Endothelial cell of umbilical vein (primary cell): ENCODE results near the gene BAG3. TPM values are rescaled to one million over a fixed set of nuclear protein-coding genes. Genes with fewer than 3 reads are reported as not detected.
"Not testable (repeated sequence)": the region's sequence is repeated elsewhere in the genome, so short reads cannot be mapped to it uniquely, and the experiment has no call there.

Experiments used
- BruUV-seq: library from RNA; stranded (reverse); fragments of 400-500 nt; replicated peaks from 2 replicates; lab custom pipeline; 2021; lab: Mats Ljungman, UMichigan
- CTCF ChIA-PET: fragments of 300-600, 350-600 bp; sonication (Branson Sonifier 250); formaldehyde crosslinking; loops from one replicate; lab custom pipeline; 2021; ENCODE audit warnings: antibody characterized with exemption, inconsistent platforms; lab: Charles Lee
- POLR2A ChIA-PET: fragments of 300-600, 350-600 bp; sonication (Branson Sonifier 250); formaldehyde crosslinking; loops from one replicate; lab custom pipeline; 2021; ENCODE audit warnings: antibody characterized with exemption, inconsistent platforms; lab: Charles Lee
- DNase-seq: peaks from one replicate; pipeline ENCODE4 v3.0.0-alpha.2; 2011; ENCODE audit warnings: low read depth, low spot score
- FAIRE-seq: peaks from 2 replicates; lab custom pipeline; 2011; peaks lifted over from hg19 to GRCh38; lab: Jason Lieb, UNC
- H2AFZ ChIP-seq: 2 replicates; pipeline ENCODE4 v1.6.0; 2012; ENCODE audit warnings: low read depth, low read length, control low read depth, inconsistent platforms
- H3K27ac ChIP-seq: 2 replicates; pipeline ENCODE4 v1.5.1; 2011; ENCODE audit warnings: low read depth, mild to moderate bottlenecking, control low read depth, low read length, moderate library complexity; ENCODE audit not compliant: insufficient read depth
- H3K27me3 ChIP-seq, 2 experiments: 2 replicates each; pipeline versions ENCODE4 v1.6.0 to v1.6.1; 2011; ENCODE audit warnings: low read length in 2 of 2, mixed read lengths in 1 of 2; ENCODE audit not compliant: control insufficient read depth in 2 of 2, insufficient read depth in 2 of 2
- H3K36me3 ChIP-seq, 2 experiments: 2 replicates in 1 of 2; 3 replicates in 1 of 2; pipeline ENCODE4 v1.5.1; 2011; ENCODE audit warnings: low read length in 2 of 2, mild to moderate bottlenecking in 1 of 2, moderate library complexity in 1 of 2; ENCODE audit not compliant: control insufficient read depth in 2 of 2, insufficient read depth in 2 of 2; ENCODE audit errors: extremely low read depth in 1 of 2
- H3K4me1 ChIP-seq: 3 replicates; pipeline ENCODE4 v1.5.1; 2011; ENCODE audit warnings: mild to moderate bottlenecking, low read length; ENCODE audit not compliant: control insufficient read depth, insufficient read depth; ENCODE audit errors: extremely low read depth
- H3K4me2 ChIP-seq: 2 replicates; pipeline ENCODE4 v1.6.1; 2011; ENCODE audit warnings: low read length, control low read depth, mixed read lengths; ENCODE audit not compliant: insufficient read depth
- H3K4me3 ChIP-seq, 3 experiments: fragments of 200-600 bp in 1 of 3; sonication (generic), shearing (Covaris generic) in 1 of 3; replicated peaks in 1 of 3; 2 replicates each; pipeline ENCODE4 v1.5.1; 2011 to 2016; ENCODE audit warnings: control low read depth in 3 of 3, low read length in 3 of 3, mild to moderate bottlenecking in 2 of 3, inconsistent platforms in 1 of 3, low read depth in 1 of 3, moderate library complexity in 1 of 3; ENCODE audit not compliant: insufficient read depth in 1 of 3
- H3K79me2 ChIP-seq: 2 replicates; pipeline ENCODE4 v1.6.0; 2012; ENCODE audit warnings: low read length, inconsistent platforms; ENCODE audit not compliant: control insufficient read depth, insufficient read depth
- H3K9ac ChIP-seq: replicated peaks from 2 replicates; pipeline ENCODE3; 2011; ENCODE audit warnings: low read length, control low read depth; ENCODE audit not compliant: insufficient read depth; ENCODE audit errors: extremely low read depth
- H3K9me1 ChIP-seq: replicated peaks from 3 replicates; pipeline ENCODE4 v1.6.0; 2011; ENCODE audit warnings: mild to moderate bottlenecking, low read length; ENCODE audit not compliant: control insufficient read depth, insufficient read depth; ENCODE audit errors: extremely low read depth
- H3K9me3 ChIP-seq: replicated peaks from 2 replicates; pipeline ENCODE4 v1.5.1; 2012; ENCODE audit warnings: low read length, inconsistent platforms; ENCODE audit not compliant: control insufficient read depth, insufficient read depth
- H4K20me1 ChIP-seq: replicated peaks from 2 replicates; pipeline ENCODE3; 2011; ENCODE audit warnings: mild to moderate bottlenecking, low read length; ENCODE audit not compliant: control insufficient read depth, insufficient read depth; ENCODE audit errors: extremely low read depth
- JUN ChIP-seq: IDR thresholded peaks from 2 replicates; pipeline ENCODE4 v1.6.1; 2011; ENCODE audit warnings: borderline replicate concordance, low read depth; ENCODE audit not compliant: insufficient read length, insufficient read depth
- MYC ChIP-seq: IDR thresholded peaks from one replicate; pipeline ENCODE4 v1.6.1; 2011; ENCODE audit warnings: mild to moderate bottlenecking, low read depth, low read length
- dilution Hi-C: fragments of 300-500 bp; cut with MboI; formaldehyde crosslinking; loops from one replicate; pipeline ENCODE4 v1.15.0; 2019; ENCODE audit warnings: low sequenced_read_pairs; ENCODE audit not compliant: extremely low pct_ligation_motif_present
- intact Hi-C: fragments of 100-400 bp; cut with micrococcal nuclease; formaldehyde crosslinking; loops from one replicate; pipeline ENCODE4 v1.10.0; 2022
- polyA plus RNA-seq, 4 experiments: library from polyadenylated mRNA; depleted of rRNA in 3 of 4; stranded (reverse) in 3 of 4; unstranded in 1 of 4; fragments of >200 nt; gene quantifications; 2 replicates each; pipeline versions ENCODE4 v1.2.1 to v1.2.3, GENCODE V29; 2011 to 2012; ENCODE audit warnings: missing spikeins in 1 of 4
- total RNA-seq: library from RNA; stranded (reverse); gene quantifications from 2 replicates; pipeline ENCODE4 v1.2.3, GENCODE V29; 2021

The BAG3 gene
- total and polyA plus RNA-seq, 2 donors (not counting 3 experiments of a cell fraction or from before 2014, with no cell fraction given), result 25.2 to 66.7 TPM

GRCh38 chr10:119659951-119660350 is 8.8 kb downstream of the BAG3 start:
- H3K36me3 ChIP-seq, result peaks cover 0 to 7% of the 10 kb centered on the region in 2 experiments
- TF ChIP-seq JUN (no peak), MYC (no peak)
- DNase-seq (no peak), FAIRE-seq (no peak)
- H3K79me2 ChIP-seq, result peaks cover 97% of the 10 kb centered on the region
- POLR2A ChIA-PET, result no interaction called here
- H3K27ac ChIP-seq, result no peak overlapping the region
- dilution Hi-C loops, result no loop called here
- no peaks in the 10 kb centered on the region for H3K27me3 ChIP-seq
- no peak overlapping the region for H3K9ac ChIP-seq
- no peak overlapping the region for H2AFZ ChIP-seq
- peaks cover 37% of the 10 kb centered on the region for H3K4me1 ChIP-seq
- intact Hi-C loops, result loop anchor here (10.0 kb wide), 2 partner anchors 455 to 555 kb away; partner anchors contain the start of genes DENND10 and GRK5
- H3K4me2 ChIP-seq, result no peak overlapping the region
- H3K4me3 ChIP-seq, result no peak overlapping the region
- no TSS peak for BruUV-seq
- CTCF ChIA-PET, result interaction anchor here (1.8 kb wide), 1 partner anchor 22 kb away, joined by 3 read pairs; no protein-coding TSS in a partner anchor
- H3K9me3 ChIP-seq, result no peaks in the 10 kb centered on the region
- no peaks in the 10 kb centered on the region for H4K20me1 ChIP-seq
- no peaks in the 10 kb centered on the region for H3K9me1 ChIP-seq

GRCh38 chr10:119662076-119662605 is 11.0 kb downstream of the BAG3 start:
- H3K9ac ChIP-seq, H3K27ac ChIP-seq, H3K9me1 ChIP-seq, H3K36me3 ChIP-seq, POLR2A ChIA-PET, H3K9me3 ChIP-seq, CTCF ChIA-PET, dilution Hi-C loops, BruUV-seq, H3K4me3 ChIP-seq, FAIRE-seq, H3K4me2 ChIP-seq, H2AFZ ChIP-seq, H3K27me3 ChIP-seq, intact Hi-C loops, H4K20me1 ChIP-seq, DNase-seq: not testable (repeated sequence)
- Histone ChIP-seq H3K79me2 (peaks cover 95% of the 10 kb centered on the region), H3K4me1 (peaks cover 23% of the 10 kb centered on the region)
